T-helper 2 cell (primary cell): ENCODE measurements around the gene SFRP2.

Experiments used
- DNase-seq, 5 experiments: peaks; one replicate each; pipeline versions ENCODE4 v3.0.0 to v3.0.0-alpha.2; 2012 to 2022
- total RNA-seq, 2 donors: gene quantifications; one replicate each; lab custom pipeline; 2026; lab: John Stamatoyannopoulos, UW

Gene SFRP2, protein sequence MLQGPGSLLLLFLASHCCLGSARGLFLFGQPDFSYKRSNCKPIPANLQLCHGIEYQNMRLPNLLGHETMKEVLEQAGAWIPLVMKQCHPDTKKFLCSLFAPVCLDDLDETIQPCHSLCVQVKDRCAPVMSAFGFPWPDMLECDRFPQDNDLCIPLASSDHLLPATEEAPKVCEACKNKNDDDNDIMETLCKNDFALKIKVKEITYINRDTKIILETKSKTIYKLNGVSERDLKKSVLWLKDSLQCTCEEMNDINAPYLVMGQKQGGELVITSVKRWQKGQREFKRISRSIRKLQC
- total RNA-seq: 0 reads per million in 2 donors

DNA sequence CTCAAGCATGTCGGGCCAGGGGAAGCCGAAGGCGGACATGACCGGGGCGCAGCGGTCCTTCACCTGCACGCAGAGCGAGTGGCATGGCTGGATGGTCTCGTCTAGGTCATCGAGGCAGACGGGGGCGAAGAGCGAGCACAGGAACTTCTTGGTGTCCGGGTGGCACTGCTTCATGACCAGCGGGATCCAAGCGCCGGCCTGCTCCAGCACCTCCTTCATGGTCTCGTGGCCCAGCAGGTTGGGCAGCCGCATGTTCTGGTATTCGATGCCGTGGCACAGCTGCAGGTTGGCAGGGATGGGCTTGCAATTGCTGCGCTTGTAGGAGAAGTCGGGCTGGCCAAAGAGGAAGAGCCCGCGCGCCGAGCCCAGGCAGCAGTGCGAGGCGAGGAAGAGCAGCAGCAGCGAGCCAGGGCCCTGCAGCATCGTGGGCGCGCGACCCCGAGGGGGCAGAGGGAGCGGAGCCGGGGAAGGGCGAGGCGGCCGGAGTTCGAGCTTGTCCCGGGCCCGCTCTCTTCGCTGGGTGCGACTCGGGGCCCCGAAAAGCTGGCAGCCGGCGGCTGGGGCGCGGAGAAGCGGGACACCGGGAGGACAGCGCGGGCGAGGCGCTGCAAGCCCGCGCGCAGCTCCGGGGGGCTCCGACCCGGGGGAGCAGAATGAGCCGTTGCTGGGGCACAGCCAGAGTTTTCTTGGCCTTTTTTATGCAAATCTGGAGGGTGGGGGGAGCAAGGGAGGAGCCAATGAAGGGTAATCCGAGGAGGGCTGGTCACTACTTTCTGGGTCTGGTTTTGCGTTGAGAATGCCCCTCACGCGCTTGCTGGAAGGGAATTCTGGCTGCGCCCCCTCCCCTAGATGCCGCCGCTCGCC lies at the start of gene SFRP2:
TSS of gene SFRP2 (minus strand) at position 671 of the 864 bp plus-strand sequence. CDS start at position 423, 248 bp downstream.
- DNase-seq: no peak

DNA sequence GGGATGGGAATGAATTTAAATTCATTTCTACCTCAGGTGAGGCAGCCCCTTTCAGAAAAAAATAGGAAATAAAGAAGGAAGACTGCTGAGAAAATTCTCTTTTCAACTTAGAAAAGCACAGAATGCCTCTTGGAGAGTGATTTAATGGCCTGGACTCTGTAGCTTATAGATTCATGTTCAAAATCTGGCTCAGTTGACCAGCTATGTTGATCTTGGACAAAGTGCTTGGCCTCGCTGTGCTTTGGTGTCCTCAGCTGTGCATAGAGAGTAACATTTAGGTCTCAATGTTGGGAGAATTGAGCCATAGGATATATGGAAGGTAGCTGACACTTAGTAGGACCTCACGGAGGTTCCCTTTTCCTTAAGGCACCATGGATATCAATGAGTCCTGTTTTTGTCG lies 49.7 kb upstream of the SFRP2 start:
- DNase-seq: no peak

DNA sequence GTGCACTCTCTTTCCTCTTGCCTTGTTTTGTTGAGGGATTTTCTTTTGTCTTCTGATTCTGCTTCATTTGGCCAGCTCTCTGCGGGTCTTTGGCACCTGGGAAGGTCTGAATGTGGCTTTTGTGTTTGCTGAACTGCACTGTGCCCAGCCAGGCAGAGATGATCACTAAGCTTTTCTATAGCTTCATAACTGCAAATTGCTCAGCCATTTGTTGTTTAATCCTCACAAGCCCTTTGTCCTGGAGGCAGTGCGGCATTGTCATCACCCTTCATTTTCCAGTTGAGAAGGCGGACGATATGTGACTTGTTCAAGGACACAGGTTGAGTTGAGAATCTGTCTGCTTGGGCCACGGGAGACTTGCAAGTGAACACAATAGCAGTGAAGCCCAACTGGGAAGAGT lies 46.0 kb upstream of the SFRP2 start:
- no peak for DNase-seq

GRCh38 chr4:153832720-153833287 lies 43.9 kb upstream of the SFRP2 start:
- no peak for DNase-seq

DNA sequence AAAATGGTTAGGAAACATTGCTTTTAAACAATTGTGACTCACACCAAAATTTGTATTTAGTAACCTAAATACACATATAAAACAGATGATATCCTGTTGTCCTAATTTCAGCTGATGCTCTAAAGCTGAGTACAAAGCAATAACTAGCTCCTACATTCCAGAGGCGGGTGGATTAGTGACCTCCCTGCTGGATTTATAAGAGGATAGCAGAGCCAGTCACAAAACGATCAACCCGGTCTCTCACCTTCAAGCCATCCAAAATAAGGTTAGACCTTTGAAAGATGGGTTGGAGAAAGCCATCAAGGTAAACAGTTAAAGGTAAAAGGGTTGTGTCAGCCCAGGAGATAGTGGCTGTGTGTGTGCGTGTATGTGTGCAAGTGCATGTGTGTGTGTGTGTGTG lies 43.2 kb upstream of the SFRP2 start:
- no peak for DNase-seq

- DNase-seq: no peak
Measured at GRCh38 chr4:153831245-153831644, 42.4 kb upstream of the SFRP2 start.

- no peak for DNase-seq
Measured at GRCh38 chr4:153825691-153826090, 36.8 kb upstream of the SFRP2 start.

GRCh38 chr4:153825126-153825525 lies 36.2 kb upstream of the SFRP2 start:
- DNase-seq: no peak

GRCh38 chr4:153824501-153824900 lies 35.6 kb upstream of the SFRP2 start:
- no peak for DNase-seq

DNA sequence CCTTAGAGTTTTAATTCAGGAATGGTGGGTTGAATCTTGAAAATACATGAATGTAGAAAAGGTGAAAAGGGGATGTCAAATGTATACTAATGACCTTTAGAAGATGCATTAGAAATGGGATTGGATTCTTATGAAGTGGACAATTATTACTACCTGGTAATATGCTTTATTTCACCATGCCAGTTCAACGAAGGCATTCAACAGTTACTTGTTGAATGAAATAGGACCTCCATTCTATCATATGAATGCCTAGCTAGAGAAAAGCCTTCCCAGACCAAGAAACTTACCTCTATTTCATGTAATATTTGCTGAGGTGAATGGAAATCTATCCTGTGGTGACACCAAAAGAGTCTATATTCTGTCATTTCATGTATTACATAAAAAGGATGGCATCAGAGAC lies 34.6 kb upstream of the SFRP2 start:
- no peak for DNase-seq

GRCh38 chr4:153822316-153822715 lies 33.4 kb upstream of the SFRP2 start:
- no peak for DNase-seq

GRCh38 chr4:153817466-153817865 lies 28.6 kb upstream of the SFRP2 start:
- no peak for DNase-seq

DNA sequence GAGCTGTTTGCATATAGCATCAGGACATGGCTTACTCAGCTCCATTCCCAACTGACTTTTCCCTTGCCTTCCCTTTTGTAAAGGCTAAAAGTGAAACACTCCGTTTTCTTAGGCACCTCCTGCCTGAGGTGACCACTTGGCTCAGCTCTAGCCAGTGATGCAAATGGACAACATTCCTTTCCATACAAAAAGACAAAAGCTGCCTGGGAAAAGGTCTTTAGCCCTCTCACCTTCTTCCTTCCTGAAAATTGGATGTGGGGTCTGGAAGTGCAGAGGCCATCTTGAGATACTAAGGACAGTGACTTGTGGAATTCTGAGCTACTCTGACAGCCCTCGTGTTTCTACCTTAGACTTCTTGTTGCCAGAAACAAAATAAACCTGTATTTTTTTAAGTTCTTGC lies 27.7 kb upstream of the SFRP2 start:
- DNase-seq: no peak

DNA sequence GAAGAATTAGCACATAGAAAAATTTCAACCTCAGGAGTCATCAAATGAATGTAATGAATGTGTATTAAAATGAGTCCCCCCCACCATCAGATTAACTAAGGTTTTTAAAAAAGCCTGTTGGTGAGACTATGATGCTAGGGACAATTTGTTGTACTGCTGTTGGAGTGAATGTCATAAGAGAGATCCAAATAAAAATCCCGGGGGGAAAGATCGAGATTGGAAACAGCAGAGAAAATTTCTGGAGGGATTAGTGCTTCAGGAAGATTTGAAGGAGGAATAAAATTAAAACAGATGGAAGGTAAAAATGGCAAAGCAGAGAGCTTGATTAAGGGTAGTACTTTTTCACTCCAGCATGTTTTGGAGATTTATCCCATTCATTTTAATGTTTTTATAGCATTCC lies 25.9 kb upstream of the SFRP2 start:
- no peak for DNase-seq

DNA sequence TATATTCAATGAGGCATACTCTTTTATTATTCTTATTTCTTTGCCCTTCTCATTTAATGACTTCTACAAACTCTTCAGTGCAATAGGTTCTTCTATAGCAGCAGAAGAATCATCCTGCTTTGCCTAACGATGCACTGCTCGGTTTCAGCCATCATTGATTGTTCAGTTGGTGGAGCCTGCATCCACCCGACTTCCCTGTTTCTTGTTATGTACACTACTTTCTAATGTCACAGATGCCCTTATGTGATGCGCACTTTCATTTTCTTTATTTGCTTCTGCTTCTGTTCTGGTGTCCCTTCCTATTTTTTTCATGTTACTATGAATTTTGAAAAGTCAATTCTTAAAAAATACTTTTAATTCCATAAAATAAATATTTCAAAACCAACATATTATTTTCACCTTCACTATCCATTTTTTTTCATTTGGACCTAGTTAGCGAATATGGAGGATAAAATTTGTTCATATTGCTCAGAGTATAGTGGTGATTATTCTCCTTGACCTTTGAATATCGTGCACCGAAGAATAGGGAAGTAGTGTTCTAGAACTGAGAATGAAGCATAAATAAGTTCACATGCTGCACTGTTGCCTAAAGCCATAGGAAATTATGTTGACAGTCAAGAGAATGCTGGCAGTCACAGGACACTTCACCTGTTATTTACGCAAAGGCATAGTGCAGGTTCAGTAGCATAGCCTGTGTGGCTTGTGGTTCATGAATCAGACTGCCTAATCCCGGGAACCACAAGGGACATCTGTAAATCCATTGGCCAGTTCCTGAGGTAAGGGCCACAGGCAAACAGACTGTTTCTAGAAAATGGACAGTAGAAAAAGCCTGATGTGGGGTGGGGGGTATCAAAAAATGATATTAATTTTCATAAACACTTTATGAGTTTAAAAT lies 21.3 kb upstream of the SFRP2 start:
- DNase-seq: no peak

GRCh38 chr4:153809307-153809706 lies 20.4 kb upstream of the SFRP2 start:
- peak in 2 of 5 experiments; percentile 35 to 81 for DNase-seq

- no peak for DNase-seq
Measured at GRCh38 chr4:153808175-153808574, 19.3 kb upstream of the SFRP2 start.

GRCh38 chr4:153806073-153806472 lies 17.2 kb upstream of the SFRP2 start:
- no peak for DNase-seq

DNA sequence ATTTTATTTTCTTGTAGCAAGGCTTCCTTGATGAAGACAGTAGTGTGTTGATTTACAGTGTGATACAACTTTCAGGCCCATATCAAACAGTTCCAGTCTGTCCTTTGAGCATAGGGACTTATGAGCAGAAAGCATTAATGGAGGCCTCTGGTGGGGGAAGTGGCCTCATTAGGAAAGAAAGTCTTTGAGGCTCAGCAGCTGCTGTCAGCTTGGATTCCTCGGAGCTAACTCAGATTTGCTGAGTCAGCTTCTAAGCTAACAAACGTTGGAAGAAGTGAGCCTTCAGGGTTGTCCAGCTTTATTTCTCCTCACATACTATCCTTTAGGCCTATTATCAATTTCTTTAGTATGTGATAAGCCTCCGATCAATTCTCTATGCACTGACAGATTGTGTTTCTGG lies 15.8 kb upstream of the SFRP2 start:
- DNase-seq: no peak

DNA sequence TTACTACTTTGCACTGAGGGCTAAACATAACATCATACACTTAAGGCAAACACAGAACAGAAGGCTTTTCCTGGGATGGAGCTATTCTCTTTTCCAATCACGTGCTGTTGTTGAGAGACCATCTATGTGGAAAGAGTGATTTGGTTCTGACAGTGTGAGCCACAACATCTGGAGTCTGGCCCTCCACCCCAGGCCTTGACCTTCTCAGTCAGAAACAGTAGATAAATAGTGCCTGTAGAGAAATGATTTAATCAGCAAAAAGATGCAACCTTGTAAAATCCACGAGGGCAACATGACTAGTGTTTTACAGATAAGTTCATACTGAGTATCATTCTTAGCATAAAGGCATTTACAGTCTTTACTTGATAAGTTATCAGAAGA lies 10.8 kb upstream of the SFRP2 start:
- no peak for DNase-seq

GRCh38 chr4:153798901-153799693 lies 10.2 kb upstream of the SFRP2 start:
- no peak for DNase-seq

- no peak for DNase-seq
Measured at GRCh38 chr4:153798420-153798819, 9.5 kb upstream of the SFRP2 start.
